Astrocyte of the hippocampus (primary cell): ENCODE data around the gene GSK3B.
A peak's percentile ranks its signal among the peaks of the same experiment; 100 is the strongest.
"Not testable (repeated sequence)": the region's sequence is repeated elsewhere in the genome, so short reads cannot be mapped to it uniquely, and the experiment has no call there.

ENCODE experiments used
- DNase-seq: peaks from one replicate; pipeline ENCODE4 v3.0.0; 2011; ENCODE audit warnings: low read depth, low spot score

The GSK3B gene

GRCh38 chr3:120013481-120013880 is 80.8 kb downstream of the GSK3B start:
- peak; percentile 60 for DNase-seq

- DNase-seq: not testable (repeated sequence)
These were observed 88.5 kb downstream of the GSK3B start for GRCh38 chr3:120005741-120006140.

GRCh38 chr3:120004008-120004498 is 90.2 kb downstream of the GSK3B start:
- DNase-seq: peak; percentile 55

GRCh38 chr3:119998166-119998565 is 96.1 kb downstream of the GSK3B start:
- DNase-seq: no peak

DNA sequence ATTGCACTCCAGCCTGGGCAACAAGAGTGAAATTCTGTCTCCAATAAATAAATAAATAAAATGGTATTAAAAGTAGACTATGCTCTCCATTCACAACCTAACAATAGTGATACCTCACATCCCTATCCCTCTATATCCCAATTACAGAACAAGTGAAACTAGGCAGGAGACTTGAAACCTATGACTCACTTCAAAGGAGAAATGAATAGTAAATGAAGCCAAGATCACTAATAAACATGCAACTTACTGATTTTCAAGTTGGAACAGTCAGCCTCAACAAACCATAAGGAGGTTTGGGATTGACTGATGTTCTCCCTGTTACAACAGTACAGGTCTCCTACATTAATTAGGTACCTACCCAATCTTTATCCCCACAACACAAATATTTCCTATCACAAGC is 103.4 kb downstream of the GSK3B start:
- peak; percentile 43 for DNase-seq

DNA sequence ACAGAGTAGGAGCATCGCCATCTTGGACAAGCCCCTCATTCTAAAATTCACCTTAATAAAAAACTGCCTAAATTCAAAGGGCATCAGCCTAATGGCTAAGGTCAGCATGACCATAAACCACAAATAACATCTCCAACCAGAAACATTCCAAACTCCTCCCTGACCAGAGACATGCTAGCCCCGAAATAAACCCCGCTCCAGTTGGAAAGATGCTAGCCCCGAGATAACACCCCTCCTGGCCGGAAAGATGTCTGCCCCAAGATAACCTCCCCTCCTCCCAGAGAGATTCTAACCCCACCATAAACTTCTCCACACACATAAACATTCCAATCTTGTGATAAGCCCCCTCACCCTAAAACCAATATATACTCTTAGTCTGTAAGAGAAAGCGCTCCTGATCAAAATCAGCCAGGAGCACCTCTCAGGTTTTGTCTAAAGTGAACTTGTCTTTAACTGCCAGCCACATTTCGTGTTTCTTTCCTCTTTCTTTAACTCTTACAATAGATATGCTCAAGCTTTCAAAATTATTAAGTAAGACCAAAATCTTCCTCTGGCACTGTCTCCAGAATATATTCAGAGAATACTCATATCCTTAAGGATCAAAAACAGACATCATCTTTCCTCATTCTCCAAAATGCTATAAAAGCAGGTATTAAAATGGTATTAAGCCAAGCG is 104.1 kb downstream of the GSK3B start:
- no peak for DNase-seq

GRCh38 chr3:119986812-119987211 is 107.4 kb downstream of the GSK3B start:
- DNase-seq: not testable (repeated sequence)

- no peak for DNase-seq
These were observed 112.9 kb downstream of the GSK3B start for GRCh38 chr3:119981386-119981785.

- DNase-seq: no peak
These were observed 115.6 kb downstream of the GSK3B start for GRCh38 chr3:119978554-119979208.

GRCh38 chr3:119977353-119977752 is 116.9 kb downstream of the GSK3B start:
- DNase-seq: no peak

DNA sequence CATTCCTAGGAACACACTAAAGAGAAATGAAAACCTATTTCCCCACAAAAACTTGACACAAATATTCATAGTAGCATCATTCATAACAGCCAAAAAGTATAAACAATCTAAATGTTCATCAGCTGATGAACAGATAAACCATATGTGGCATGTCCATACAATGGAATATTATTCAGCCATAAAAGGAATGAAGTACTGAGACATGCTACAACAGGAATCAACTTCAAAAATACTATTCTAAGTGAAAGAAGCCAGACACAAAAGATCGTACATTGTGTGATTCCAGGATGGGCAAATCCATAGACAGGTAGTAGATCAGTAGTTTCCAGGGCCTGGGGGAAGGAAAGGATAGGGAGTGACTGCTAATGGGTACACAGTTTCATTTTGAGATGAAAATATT is 118.0 kb downstream of the GSK3B start:
- DNase-seq: no peak

GRCh38 chr3:119974656-119975055 is 119.6 kb downstream of the GSK3B start:
- DNase-seq: no peak

- no peak for DNase-seq
These were observed 121.1 kb downstream of the GSK3B start for GRCh38 chr3:119973018-119973646.

DNA sequence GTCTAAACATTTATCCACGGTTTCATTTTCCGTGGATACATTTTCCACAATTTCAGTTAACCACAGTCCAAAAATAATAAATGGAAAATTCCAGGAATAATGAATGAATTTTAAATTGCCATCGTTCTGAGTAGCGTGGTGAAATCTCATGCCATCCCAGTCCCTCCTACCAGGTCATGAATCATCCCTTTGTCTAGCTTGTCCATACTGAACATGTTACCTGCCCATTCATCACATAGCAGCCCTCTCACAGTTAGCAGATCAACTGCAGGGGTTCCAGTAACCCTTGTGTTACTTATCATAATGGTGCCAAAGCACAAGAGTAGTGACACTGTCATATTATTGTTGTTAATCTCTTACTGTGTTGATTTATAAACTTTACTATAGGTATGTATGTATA is 124.5 kb downstream of the GSK3B start:
- no peak for DNase-seq

DNA sequence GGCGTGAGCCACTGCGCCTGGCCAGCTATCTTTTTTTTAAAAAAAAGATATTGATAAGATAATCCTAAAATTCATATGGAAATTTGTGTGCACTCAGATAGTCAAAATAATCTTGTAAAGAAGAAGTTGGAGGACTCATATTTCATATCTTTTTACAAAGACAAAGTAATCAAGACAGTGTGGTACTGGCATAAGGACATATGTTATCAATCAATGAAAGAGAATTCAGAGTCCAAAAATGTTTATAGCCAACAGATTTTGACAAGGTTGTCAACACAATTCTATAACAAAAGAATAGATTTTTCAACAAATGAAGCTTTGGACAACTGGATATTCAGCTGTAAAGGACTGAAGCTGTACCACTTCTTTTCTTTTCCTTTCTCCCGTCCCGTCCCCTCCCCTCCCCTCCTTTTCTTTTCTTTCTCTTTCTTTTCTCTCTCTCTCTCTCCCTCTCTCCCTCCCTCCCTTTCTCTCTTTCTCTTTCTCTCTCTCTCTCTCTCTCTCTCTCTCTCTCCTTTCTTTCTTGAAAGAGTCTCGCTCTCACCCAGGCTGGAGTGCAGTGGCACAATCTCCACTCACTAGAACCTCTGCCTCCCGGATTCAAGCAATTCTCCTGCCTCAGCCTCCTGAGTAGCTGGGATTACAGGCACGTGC is 126.8 kb downstream of the GSK3B start:
- DNase-seq: no peak

DNA sequence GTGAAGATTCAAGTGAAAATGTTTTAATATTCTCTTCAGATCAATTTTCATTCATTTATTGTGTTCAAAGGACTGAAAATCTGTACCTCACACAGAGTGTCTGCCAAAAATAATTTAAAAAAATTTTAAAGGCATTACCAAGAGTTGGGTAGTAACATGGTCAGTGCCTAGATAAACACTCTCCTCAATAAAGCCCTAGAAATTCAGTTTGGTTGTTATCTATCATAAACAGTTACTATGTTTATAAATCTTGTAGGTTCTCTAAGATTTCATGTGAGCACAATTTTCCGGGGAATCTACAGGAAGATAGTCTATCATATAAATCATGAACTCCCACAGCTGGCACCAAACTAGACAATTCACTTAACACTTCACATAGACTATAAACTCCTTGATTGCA is 128.6 kb downstream of the GSK3B start:
- no peak for DNase-seq

DNA sequence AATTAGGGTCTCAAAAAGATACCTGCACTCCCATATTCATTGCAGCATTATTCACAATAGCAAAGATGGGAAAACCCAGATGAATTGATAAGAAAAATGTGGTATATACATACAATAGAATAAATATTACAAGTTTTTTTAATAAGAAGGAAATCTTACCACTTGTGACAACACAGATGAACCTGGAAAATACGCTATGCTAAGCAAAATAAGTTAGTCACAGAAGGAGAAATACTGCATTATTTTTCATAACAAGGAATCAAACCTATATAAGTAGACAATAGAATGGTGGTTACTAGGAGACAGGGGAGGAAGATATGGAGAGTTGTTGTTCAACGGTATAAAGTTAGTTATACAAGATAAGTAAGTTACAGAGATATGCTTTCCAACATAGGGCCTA is 130.0 kb downstream of the GSK3B start:
- no peak for DNase-seq

DNA sequence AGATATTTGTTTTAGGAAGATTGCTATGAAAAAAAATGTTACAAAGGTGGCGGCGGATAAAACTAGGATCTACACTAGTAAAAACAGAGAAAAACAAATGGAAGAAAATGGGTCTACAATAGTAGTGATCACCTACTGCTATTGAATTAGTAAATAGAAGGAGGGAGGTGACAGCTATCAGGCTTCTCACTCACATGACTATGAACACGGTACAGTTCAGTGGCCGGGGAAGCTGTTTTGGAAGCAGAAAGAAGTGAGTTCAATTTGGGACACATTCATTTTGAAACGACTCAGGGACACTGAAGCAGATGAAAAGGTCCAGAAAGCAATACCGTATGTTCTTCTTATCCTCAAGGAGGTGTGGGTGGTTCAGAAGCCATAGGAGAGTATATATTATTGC is 138.3 kb downstream of the GSK3B start:
- DNase-seq: no peak

- no peak for DNase-seq
These were observed 143.5 kb downstream of the GSK3B start for GRCh38 chr3:119950666-119951325.

DNA sequence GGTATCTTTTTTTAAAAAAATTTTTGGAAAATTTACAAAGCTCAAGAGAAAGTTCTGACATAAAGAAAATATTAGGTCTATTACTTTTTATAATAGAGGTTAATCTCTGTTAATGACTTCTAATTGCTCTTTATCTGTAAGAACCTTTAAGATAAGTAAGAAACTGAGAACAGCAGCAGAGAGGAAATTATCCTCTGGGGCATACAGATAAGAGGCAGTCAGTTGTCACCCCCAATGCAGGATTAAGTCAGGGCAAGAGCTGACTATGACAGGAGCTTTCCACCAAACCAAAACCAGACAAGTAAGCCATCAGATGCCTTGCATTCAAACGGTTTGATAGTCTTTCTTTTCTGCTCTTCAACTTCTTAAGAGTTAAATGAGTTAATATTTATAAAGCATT is 149.0 kb downstream of the GSK3B start:
- no peak for DNase-seq

DNA sequence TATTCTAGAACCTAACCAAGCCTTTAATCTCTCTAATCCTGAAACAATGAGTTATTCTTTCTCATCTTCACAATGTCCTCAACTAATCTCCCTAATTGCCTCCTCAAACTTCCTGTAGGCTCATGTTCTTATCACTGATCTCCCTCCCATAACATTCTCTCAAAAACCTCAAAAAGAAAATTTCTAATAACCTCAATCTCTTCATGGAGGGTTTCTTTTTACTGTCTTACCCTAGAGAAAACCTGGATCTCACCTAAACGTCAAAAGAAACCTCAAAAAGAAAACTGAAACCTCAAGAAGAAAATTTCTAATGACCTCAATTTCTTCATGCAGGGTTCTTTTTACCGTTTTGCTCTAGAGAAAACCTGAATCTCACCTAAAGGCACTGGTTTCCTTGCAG is 150.2 kb downstream of the GSK3B start:
- DNase-seq: no peak

- no peak for DNase-seq
These were observed 155.2 kb downstream of the GSK3B start for GRCh38 chr3:119939077-119939476.
